IMR-90 (cell line): ENCODE data around the gene CC2D2B. TPM values are rescaled to one million over a fixed set of nuclear protein-coding genes. Genes with fewer than 3 reads are reported as not detected.

Source experiments
- ATAC-seq: fragments of 200-7000 bp; cut with Tn5 transposase; 2 replicates; pipeline ENCODE4 v1.9.1; 2020; ENCODE audit warnings: low read depth, mild to moderate bottlenecking, moderate library complexity
- BruUV-seq: library from RNA; stranded (reverse); fragments of 400-500 nt; replicated peaks from 2 replicates; lab custom pipeline; 2021; lab: Mats Ljungman, UMichigan
- CTCF ChIA-PET: fragments of 300-600 bp; formaldehyde crosslinking; extraction: SDS; loops from one replicate; lab custom pipeline; 2021; ENCODE audit warnings: antibody characterized with exemption; lab: Yijun Ruan, JAX
- POLR2A ChIA-PET: fragments of 300-600 bp; sonication (Branson Sonifier 250); formaldehyde crosslinking; loops from one replicate; lab custom pipeline; 2022; ENCODE audit warnings: antibody characterized with exemption; ENCODE audit not compliant: unreplicated experiment; lab: Charles Lee
- DNase-seq: peaks from one replicate; pipeline ENCODE4 v3.0.0; 2013
- H2AFZ ChIP-seq: replicated peaks from 2 replicates; pipeline ENCODE3; 2013; ENCODE audit warnings: low read length, mild to moderate bottlenecking; ENCODE audit not compliant: poor library complexity
- H2AK5ac ChIP-seq: 2 replicates; pipeline ENCODE4 v1.6.1; 2013; ENCODE audit warnings: low read depth, low read length, inconsistent platforms
- H2AK9ac ChIP-seq: replicated peaks from 2 replicates; pipeline ENCODE3; 2013; ENCODE audit warnings: mild to moderate bottlenecking, low read depth, low read length, moderate library complexity; ENCODE audit not compliant: poor library complexity
- H2BK120ac ChIP-seq: 2 replicates; pipeline ENCODE4 v1.6.1; 2013; ENCODE audit warnings: low read depth, low read length, inconsistent platforms
- H2BK15ac ChIP-seq: 3 replicates; pipeline ENCODE4 v1.6.1; 2013; ENCODE audit warnings: low read depth, low read length, inconsistent platforms
- H2BK20ac ChIP-seq: 2 replicates; pipeline ENCODE4 v1.6.1; 2013; ENCODE audit warnings: low read depth, mild to moderate bottlenecking, inconsistent platforms, low read length, moderate library complexity
- H2BK5ac ChIP-seq: 2 replicates; pipeline ENCODE4 v1.6.1; 2013; ENCODE audit warnings: mild to moderate bottlenecking, low read depth, low read length, inconsistent platforms; ENCODE audit not compliant: poor library complexity, severe bottlenecking
- H3K14ac ChIP-seq: replicated peaks from 2 replicates; pipeline ENCODE4 v1.6.1; 2013; ENCODE audit warnings: low read depth, low read length, inconsistent platforms
- H3K18ac ChIP-seq: 2 replicates; pipeline ENCODE4 v1.6.1; 2013; ENCODE audit warnings: low read depth, low read length, control low read depth
- H3K23ac ChIP-seq: 2 replicates; pipeline ENCODE4 v1.6.1; 2013; ENCODE audit warnings: low read depth, low read length, inconsistent platforms
- H3K27ac ChIP-seq: 2 replicates; pipeline ENCODE4 v1.5.1; 2013; ENCODE audit warnings: mild to moderate bottlenecking, control low read depth, low read length; ENCODE audit not compliant: insufficient read depth
- H3K27me3 ChIP-seq: 2 replicates; pipeline ENCODE4 v1.6.1; 2013; ENCODE audit warnings: low read length; ENCODE audit not compliant: control insufficient read depth, insufficient read depth
- H3K36me3 ChIP-seq: 2 replicates; pipeline ENCODE4 v1.6.1; 2013; ENCODE audit warnings: low read length, mixed read lengths; ENCODE audit not compliant: control insufficient read depth, insufficient read depth
- H3K4ac ChIP-seq: 2 replicates; pipeline ENCODE4 v1.6.1; 2013; ENCODE audit warnings: low read depth, low read length, inconsistent platforms
- H3K4me1 ChIP-seq: 2 replicates; pipeline ENCODE4 v1.6.1; 2013; ENCODE audit warnings: low read length, mixed read lengths; ENCODE audit not compliant: control insufficient read depth, insufficient read depth
- H3K4me2 ChIP-seq: 2 replicates; pipeline ENCODE4 v1.6.1; 2013; ENCODE audit warnings: low read depth, mild to moderate bottlenecking, control low read depth, low read length, moderate library complexity
- H3K4me3 ChIP-seq: 2 replicates; pipeline ENCODE4 v1.5.1; 2013; ENCODE audit warnings: low read depth, mild to moderate bottlenecking, control low read depth, low read length, moderate library complexity; ENCODE audit not compliant: insufficient read depth
- H3K56ac ChIP-seq: 2 replicates; pipeline ENCODE4 v1.6.1; 2013; ENCODE audit warnings: low read length, inconsistent platforms; ENCODE audit not compliant: insufficient read depth; ENCODE audit errors: extremely low read depth
- H3K79me1 ChIP-seq, 2 experiments: 2 replicates each; pipeline ENCODE4 v1.6.1; 2013; ENCODE audit warnings: low read length in 2 of 2, inconsistent platforms in 1 of 2, low read depth in 1 of 2
- H3K9ac ChIP-seq: 2 replicates; pipeline ENCODE4 v1.6.1; 2013; ENCODE audit warnings: low read depth, low read length, control low read depth
- H3K9me1 ChIP-seq: 2 replicates; pipeline ENCODE4 v1.6.1; 2013; ENCODE audit warnings: low read length, inconsistent platforms; ENCODE audit not compliant: insufficient read depth
- H3K9me3 ChIP-seq: 2 replicates; pipeline ENCODE4 v1.6.1; 2013; ENCODE audit warnings: low read length; ENCODE audit not compliant: control insufficient read depth, insufficient read depth
- H4K20me1 ChIP-seq: 2 replicates; pipeline ENCODE4 v1.6.1; 2013; ENCODE audit warnings: low read length, inconsistent platforms; ENCODE audit not compliant: insufficient read depth
- H4K5ac ChIP-seq: 2 replicates; pipeline ENCODE4 v1.6.1; 2013; ENCODE audit warnings: mild to moderate bottlenecking, low read depth, low read length, control low read depth
- H4K8ac ChIP-seq, 2 experiments: 2 replicates each; pipeline ENCODE4 v1.6.1; 2013; ENCODE audit warnings: low read depth in 2 of 2, low read length in 2 of 2, control low read depth in 1 of 2, inconsistent platforms in 1 of 2
- H4K91ac ChIP-seq: 2 replicates; pipeline ENCODE4 v1.6.1; 2013; ENCODE audit warnings: low read depth, low read length, inconsistent platforms; ENCODE audit not compliant: insufficient read depth
- MAZ ChIP-seq: IDR thresholded peaks from 2 replicates; pipeline ENCODE4 v1.6.1; 2012; ENCODE audit warnings: low read depth, mild to moderate bottlenecking, low read length, improper control_type of control experiment, moderate library complexity, borderline replicate concordance
- NFE2L2 ChIP-seq: fragments of 150-350 bp; IDR thresholded peaks from 2 replicates; pipeline ENCODE4 v1.6.1; 2016; ENCODE audit warnings: low read depth, mild to moderate bottlenecking, low read length
- RFX5 ChIP-seq: IDR thresholded peaks from 2 replicates; pipeline ENCODE4 v1.8.0; 2012; ENCODE audit warnings: low read depth, mild to moderate bottlenecking, low read length, moderate library complexity
- WGBS, 2 experiments: methylation state at CpG; one replicate each; pipeline versions ENCODE4 v1.1.5 to v1.1.7; 2013; ENCODE audit warnings: missing lambda C conversion rate in 2 of 2; ENCODE audit not compliant: insufficient read length in 1 of 2; ENCODE audit errors: extremely low coverage in 2 of 2; 5-methylcytosine and 5-hydroxymethylcytosine counted together
- dilution Hi-C: fragments of 300-500 bp; cut with HindIII; formaldehyde crosslinking; loops from one replicate; pipeline ENCODE4 v1.14.3; 2018; ENCODE audit warnings: low sequenced_read_pairs; ENCODE audit not compliant: unreplicated experiment
- in situ Hi-C: fragments of 300-500 bp; cut with MboI; formaldehyde crosslinking; loops from 3 replicates; pipeline ENCODE4 v1.14.3; 2019; ENCODE audit warnings: low sequenced_read_pairs, inconsistent platforms, mixed read lengths
- intact Hi-C: fragments of 100-400 bp; cut with micrococcal nuclease; formaldehyde crosslinking; loops from 2 replicates; pipeline ENCODE4 v1.10.0; 2022
- polyA plus RNA-seq, 3 experiments: library from polyadenylated mRNA; depleted of rRNA; stranded (reverse); fragments of >200 nt; gene quantifications; 2 replicates each; pipeline ENCODE4 v1.2.3, GENCODE V29; 2012; ENCODE audit warnings: low replicate concordance in 1 of 3
- total RNA-seq: library from RNA; depleted of rRNA; stranded (reverse); fragments of >200 nt; gene quantifications from 2 replicates; pipeline ENCODE4 v1.2.3, GENCODE V29; 2012

Gene CC2D2B
- total and polyA plus RNA-seq, 2 of the 4 experiments (the other 2 are of a cell fraction), result not detected

DNA sequence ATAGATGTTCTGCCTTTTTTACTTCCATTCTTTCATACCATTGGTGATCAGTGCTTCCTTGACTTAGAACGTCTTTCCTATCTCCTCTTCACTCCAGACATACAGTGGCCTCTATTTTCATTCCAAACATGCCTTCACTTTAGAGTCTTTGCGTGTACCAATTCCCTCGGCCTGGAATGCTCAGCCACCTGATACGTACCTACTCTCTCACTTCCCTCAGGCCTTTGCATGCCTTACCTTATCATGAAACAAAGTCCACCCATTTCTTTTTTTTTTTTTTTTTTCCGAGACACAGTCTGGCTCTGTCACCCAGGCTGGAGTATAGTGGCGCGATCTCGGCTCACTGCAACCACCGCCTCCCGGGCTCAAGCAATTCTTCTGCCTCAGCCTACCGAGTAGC is 133.4 kb downstream of the CC2D2B start:
- H2AK5ac ChIP-seq, result no peak overlapping the region
- no peaks in the 10 kb centered on the region for H3K27me3 ChIP-seq
- dilution Hi-C loops, result no loop called here
- BruUV-seq, result no TSS peak
- H3K9me1 ChIP-seq, result no peaks in the 10 kb centered on the region; the same call in none of the 2 replicates
- no peak overlapping the region for H2AFZ ChIP-seq
- no peak overlapping the region for H2BK120ac ChIP-seq
- no peaks in the 10 kb centered on the region for H3K9me3 ChIP-seq
- no peak overlapping the region for H3K4ac ChIP-seq
- no peak for DNase-seq
- peaks cover 6 to 20% of the 10 kb centered on the region in 2 experiments; a peak in 3 of 4 replicates for H3K79me1 ChIP-seq
- H2BK5ac ChIP-seq, result no peak overlapping the region
- H2AK9ac ChIP-seq, result no peak overlapping the region
- no peak overlapping the region for H3K4me3 ChIP-seq
- TF ChIP-seq MAZ (no peak), RFX5 (no peak), NFE2L2 (no peak)
- no peak overlapping the region for H3K56ac ChIP-seq
- intact Hi-C loops, result loop anchor here (5.0 kb wide), 1 partner anchor 349 kb away; the partner anchor contains the start of gene TCTN3
- H3K18ac ChIP-seq, result no peak overlapping the region
- no peak overlapping the region for H4K8ac ChIP-seq
- H3K27ac ChIP-seq, result no peak overlapping the region
- ChIA-PET POLR2A (no interaction called here), CTCF (no interaction called here)
- no peak overlapping the region for H3K23ac ChIP-seq
- no peak overlapping the region for H4K5ac ChIP-seq
- H4K91ac ChIP-seq, result no peak overlapping the region
- WGBS, 2 experiments, result 100% methylated on average over 2 of the region's 11 CpGs; no CpG with 5 or more reads in 1 of the 2 experiments
- no peak for ATAC-seq
- no peak overlapping the region for H2BK15ac ChIP-seq
- H3K36me3 ChIP-seq, result peaks cover 1% of the 10 kb centered on the region; the same call in 1 of the 2 replicates
- H3K4me2 ChIP-seq, result no peak overlapping the region
- H3K9ac ChIP-seq, result no peak overlapping the region
- no peaks in the 10 kb centered on the region; the same call in 1 of the 2 replicates for H3K4me1 ChIP-seq
- H3K14ac ChIP-seq, result no peak overlapping the region
- in situ Hi-C loops, result no loop called here
- H4K20me1 ChIP-seq, result no peaks in the 10 kb centered on the region
- no peak overlapping the region for H2BK20ac ChIP-seq
